Urinary bladder (tissue), 4 donors: ENCODE results near the gene RBCK1. TPM values are rescaled to one million over a fixed set of nuclear protein-coding genes. Genes with fewer than 3 reads are reported as not detected.

Source experiments
- DNase-seq: peaks from one replicate; pipeline ENCODE4 v3.0.0-alpha.2; 2015; ENCODE audit errors: extremely low spot score
- H3K27ac ChIP-seq: one replicate; pipeline ENCODE4 v1.5.1; 2013; ENCODE audit warnings: low read depth, mild to moderate bottlenecking, moderate library complexity
- H3K36me3 ChIP-seq: one replicate; pipeline ENCODE4 v1.6.1; 2013; ENCODE audit warnings: mild to moderate bottlenecking, moderate library complexity; ENCODE audit not compliant: insufficient read depth
- H3K4me1 ChIP-seq: one replicate; pipeline ENCODE4 v1.6.1; 2013; ENCODE audit warnings: mild to moderate bottlenecking, moderate library complexity; ENCODE audit not compliant: insufficient read depth
- H3K4me3 ChIP-seq: one replicate; pipeline ENCODE4 v1.5.1; 2013; ENCODE audit warnings: low read depth, low read length
- WGBS: extraction: QIAGEN DNeasy Blood & Tissue Kit; methylation state at CpG from one replicate; pipeline ENCODE4 v1.1.7; 2013; 5-methylcytosine and 5-hydroxymethylcytosine counted together
- polyA plus RNA-seq: library from polyadenylated mRNA; stranded (reverse); fragments of 200-250 nt; gene quantifications from one replicate; pipeline ENCODE4 v1.2.3, GENCODE V29; 2013
- total RNA-seq: library from RNA; depleted of rRNA; stranded (reverse); fragments of >200 nt; gene quantifications from one replicate; pipeline ENCODE4 v1.2.3, GENCODE V29; 2014
- donor health status: healthy with polysubstance abuse.
- donor health status: healthy.

RBCK1 gene
- total and polyA plus RNA-seq, 2 donors = 42.1 to 94.3 TPM

DNA sequence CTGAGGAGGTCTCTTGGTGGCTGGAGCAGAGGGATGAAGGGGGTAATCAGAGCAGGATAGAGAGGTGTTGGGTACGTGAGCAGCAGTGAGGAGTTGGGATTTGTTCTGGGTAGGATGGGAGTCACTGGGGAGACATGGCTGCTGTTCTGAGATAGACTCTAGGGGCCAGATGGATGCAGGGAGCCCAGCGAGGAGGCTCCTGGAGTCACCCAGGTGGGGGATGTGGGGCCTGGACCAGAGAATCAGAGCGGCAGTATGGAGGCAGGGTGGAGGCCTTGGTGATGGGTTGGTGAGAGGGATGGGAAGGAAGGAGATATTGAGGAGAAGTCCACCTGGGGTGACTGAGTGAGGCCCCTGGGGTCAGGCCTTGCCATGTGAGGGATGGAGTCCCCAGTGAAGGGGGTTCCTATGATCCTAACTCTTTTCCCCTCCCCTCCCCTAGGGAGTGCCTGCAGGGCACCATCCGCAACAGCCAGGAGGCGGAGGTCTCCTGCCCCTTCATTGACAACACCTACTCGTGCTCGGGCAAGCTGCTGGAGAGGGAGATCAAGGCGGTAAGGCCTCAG is 13.7 kb downstream of the RBCK1 start:
- WGBS = 95% methylated on average over 8 of the region's 8 CpGs
- Histone ChIP-seq H3K27ac (no peak overlapping the region), H3K4me1 (no peaks in the 10 kb centered on the region), H3K36me3 (peaks cover 5% of the 10 kb centered on the region), H3K4me3 (no peak overlapping the region)
- no peak for DNase-seq

DNA sequence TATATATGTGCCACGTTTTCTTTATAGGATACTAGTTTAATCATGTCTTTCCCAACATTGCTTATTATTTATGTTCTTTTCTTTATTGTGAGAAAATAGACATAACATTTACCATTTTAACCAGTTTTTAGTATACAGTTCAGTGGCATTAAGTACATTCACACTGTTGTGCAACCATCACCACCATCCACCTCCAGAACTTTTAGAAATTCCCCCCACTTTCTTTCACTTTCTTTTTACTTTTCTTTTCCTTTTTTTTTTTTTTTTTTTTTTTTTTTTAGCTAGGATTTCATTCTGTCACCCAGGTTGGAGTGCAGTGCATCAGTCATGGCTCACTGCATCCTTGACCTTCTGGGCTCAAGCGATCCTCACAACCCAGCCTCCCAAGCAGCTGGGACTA is 18.5 kb downstream of the RBCK1 start:
- Histone ChIP-seq H3K36me3 (peaks cover 7% of the 10 kb centered on the region), H3K4me3 (no peak overlapping the region), H3K4me1 (no peaks in the 10 kb centered on the region), H3K27ac (no peak overlapping the region)
- DNase-seq = no peak
- WGBS = 93% methylated on average over 2 of the region's 2 CpGs

DNA sequence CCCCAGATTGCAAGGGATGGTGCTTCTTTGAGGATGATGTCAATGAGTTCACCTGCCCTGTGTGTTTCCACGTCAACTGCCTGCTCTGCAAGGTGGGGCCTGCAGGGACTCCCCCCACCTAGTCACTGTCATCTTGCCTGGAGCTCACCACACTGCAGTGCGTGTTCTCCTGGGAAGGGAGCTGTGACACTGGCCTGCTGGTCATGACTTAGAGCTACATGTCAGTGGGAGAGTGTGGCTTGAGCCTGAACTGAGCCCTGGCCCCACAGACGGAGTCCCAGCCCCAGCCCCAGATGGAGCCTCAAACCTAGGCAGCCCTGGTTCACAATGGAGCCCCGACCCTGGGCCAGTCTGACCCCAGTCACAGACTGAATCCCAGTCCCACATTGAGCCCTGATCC is 19.3 kb downstream of the RBCK1 start:
- peaks cover 7% of the 10 kb centered on the region for H3K36me3 ChIP-seq
- WGBS = 92% methylated on average over 4 of the region's 4 CpGs
- no peak for DNase-seq
- no peaks in the 10 kb centered on the region for H3K4me1 ChIP-seq
- H3K27ac ChIP-seq = no peak overlapping the region
- no peak overlapping the region for H3K4me3 ChIP-seq

DNA sequence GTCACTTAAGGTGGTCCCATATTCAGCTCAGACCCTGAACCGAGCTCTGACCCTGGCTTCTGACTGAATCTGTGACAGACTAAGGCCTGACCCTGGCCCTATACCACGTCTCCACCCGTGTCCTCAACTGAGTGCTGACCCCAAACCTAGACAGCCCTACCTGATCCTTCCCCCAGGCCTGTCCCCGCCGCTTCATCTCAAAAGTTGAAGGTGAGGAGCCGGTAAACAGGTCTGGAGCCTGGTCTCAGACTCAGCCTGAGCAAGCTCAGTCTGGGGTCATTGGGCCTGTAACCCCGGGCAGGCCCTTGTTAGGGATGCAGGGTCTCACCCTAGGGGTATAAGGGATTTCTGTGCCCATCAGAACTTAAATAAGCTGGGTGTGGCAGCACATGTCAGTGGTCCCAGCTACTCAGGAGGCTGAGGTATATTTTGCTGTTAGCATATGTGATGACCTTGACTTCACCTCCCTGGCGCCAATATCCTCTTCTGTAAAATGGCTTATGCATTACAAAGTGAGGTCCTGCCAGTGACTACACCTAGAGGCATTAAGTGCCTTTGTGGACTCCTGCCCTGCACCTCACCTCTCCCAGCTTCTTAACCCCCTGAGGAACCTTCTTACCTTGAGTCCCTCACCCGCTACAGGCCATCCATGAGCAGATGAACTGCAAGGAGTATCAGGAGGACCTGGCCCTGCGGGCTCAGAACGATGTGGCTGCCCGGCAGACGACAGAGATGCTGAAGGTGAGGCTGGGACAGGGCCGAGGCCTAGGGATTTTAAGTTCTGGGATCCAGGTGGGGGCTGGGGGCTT is 20.0 kb downstream of the RBCK1 start:
- DNase-seq = no peak
- no peaks in the 10 kb centered on the region for H3K4me1 ChIP-seq
- no peak overlapping the region for H3K4me3 ChIP-seq
- WGBS = 94% methylated on average over 14 of the region's 14 CpGs
- H3K27ac ChIP-seq = no peak overlapping the region
- peaks cover 7% of the 10 kb centered on the region for H3K36me3 ChIP-seq

DNA sequence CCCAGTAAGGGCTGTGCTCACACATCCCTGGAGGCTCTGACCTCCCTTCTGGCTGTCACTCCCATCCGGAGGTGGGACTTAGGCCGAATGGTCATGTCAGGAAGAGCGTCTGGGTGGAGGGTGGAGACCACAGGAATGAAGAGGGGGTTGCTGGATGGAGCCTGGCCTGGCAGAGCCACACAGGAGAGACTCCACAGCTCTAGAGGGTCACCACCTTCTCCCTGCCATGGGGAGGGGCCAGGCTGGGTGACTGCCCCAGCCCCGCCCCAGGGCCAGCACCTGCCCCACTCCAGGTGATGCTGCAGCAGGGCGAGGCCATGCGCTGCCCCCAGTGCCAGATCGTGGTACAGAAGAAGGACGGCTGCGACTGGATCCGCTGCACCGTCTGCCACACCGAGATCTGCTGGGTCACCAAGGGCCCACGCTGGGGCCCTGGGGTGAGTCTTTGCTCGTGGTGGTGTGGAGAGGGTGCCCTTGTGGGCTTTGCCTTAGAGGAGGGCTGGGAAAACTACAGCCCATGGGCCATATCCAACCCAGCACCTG is 20.6 kb downstream of the RBCK1 start:
- DNase-seq = no peak
- Histone ChIP-seq H3K27ac (no peak overlapping the region), H3K36me3 (peaks cover 7% of the 10 kb centered on the region), H3K4me1 (no peaks in the 10 kb centered on the region), H3K4me3 (no peak overlapping the region)
- 87% methylated on average over 14 of the region's 14 CpGs for WGBS

DNA sequence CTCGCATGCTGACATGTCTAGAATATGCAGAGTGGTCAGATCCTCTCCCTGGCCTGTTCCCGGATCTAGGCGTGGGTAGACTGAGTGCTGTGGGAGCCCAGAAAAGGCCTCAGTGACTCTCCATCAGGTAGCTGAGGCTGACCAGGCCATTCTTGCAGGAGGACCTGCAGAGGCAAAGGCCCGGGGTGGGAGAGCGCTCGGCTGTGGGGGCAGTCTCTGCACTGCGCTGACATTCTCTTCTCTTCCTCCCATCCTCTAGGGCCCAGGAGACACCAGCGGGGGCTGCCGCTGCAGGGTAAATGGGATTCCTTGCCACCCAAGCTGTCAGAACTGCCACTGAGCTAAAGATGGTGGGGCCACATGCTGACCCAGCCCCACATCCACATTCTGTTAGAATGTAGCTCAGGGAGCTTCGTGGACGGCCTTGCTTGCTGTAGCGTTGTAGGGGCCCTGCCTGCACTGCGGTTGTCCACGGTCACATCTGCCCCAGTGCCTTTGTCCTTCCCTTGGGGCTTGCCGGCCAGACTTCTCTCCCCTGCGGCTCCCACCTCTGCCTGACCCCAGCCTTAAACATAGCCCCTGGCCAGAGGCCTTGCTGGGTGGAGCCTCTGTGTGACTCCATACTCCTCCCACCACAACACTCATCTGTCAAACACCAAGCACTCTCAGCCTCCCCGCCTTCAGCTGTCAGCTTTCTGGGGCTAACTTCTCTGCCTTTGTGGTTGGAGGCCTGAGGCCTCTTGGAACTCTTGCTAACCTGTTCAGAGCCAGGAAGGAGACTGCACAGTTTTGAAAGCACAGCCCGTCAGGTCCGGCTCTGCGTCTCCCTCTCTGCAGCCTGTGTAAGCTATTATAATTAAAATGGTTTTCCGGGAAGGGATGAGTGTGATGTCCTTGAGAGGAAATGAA is 22.2 kb downstream of the RBCK1 start:
- H3K4me3 ChIP-seq = no peak overlapping the region
- peaks cover 7% of the 10 kb centered on the region for H3K36me3 ChIP-seq
- H3K4me1 ChIP-seq = no peaks in the 10 kb centered on the region
- H3K27ac ChIP-seq = no peak overlapping the region
- 84% methylated on average over 21 of the region's 21 CpGs for WGBS
- DNase-seq = no peak

DNA sequence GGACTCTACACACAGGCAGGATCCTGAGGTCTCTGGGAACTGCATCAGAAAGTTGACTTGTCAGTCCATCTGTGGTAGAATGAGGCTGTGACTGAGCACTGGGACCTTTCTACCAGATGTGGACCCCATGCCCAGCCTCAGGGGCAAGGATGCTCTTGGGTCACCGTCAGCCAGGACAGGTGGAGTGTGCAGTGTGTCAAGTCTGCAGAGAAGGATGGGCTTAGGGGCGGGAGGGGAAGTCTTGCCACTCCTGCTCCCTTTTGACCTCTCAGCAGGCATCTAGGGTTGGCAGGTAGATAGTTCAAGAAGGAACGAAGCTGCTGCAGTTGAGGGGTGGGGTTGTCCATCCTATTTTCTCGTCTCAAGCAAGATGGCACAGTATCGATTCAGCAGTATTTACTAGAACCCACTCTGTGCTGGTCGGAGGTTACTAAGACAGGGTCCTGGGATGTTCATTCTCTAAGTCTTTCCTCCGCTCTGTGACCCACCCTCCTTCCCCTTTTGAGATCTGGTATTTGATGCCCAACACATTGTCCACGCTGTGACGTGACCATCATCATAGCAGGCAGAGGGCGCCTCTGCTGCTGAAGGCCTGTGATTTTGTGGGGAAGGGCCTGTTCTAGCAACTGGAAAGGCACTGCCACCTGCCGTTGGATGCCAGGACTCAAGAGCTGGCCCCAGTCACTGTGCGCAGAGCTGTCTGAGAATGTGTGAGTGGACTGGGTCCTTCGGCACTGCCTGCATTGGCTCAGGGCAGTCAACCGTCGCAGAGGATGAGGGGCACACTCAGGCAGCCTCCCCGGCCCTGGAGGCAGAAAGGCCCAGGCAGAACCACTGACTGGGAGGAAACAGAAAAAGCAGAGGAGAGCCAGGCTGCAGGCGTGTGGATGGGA is 23.2 kb downstream of the RBCK1 start:
- 62% methylated on average over 17 of the region's 17 CpGs for WGBS
- no peak overlapping the region for H3K4me3 ChIP-seq
- H3K27ac ChIP-seq = no peak overlapping the region
- DNase-seq = no peak
- H3K36me3 ChIP-seq = peaks cover 7% of the 10 kb centered on the region
- no peaks in the 10 kb centered on the region for H3K4me1 ChIP-seq

DNA sequence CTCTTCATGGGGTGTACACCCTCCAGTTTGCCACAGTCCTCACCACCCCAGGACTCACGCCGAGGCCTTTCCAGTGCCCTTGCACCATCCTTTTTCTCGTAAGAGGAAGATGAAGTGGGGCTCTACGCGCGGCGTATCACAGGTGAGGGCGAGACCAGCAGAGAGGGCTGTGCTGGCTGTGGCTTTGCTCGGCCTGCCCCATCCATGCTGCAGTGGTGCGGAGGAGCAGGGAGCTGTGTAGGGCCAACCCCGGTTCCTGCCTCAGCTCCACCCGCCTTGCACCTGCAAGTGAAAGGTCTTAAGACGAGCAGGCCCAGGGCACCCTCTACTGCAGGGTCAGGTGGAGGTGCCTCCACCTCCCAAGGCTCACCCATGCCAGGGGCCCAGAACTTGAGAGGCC is 24.1 kb downstream of the RBCK1 start:
- WGBS = 90% methylated on average over 13 of the region's 13 CpGs

DNA sequence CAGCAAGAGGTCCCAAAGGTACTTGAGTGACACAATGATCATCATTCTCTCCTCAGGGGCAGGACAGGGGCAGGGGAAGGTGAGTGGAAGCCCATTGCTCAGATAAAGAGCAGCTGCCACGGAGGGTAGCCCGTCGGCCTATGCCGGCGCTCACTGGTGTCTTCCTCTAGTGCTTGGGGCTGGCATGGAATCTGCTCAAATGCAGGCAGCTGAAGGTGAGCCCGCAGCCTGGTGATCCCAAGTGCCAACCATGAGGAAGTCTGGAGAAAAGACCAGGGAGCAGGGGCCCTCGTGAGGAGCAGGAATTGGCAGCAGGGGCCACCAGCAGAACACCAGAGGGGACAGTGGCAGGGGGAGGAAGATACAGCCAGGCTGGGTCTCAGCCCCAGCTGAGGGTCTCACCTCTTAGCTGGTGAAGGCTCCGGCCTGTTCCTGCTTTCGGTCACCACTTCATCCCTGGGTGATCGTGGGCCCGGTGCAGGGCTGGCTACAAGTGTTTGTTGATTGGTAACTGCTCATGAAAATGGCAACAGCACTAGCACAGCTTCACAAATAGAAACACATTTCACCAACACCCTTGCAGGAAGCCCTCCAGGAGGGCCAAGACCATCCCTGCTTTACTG is 24.7 kb downstream of the RBCK1 start:
- Histone ChIP-seq H3K4me1 (no peaks in the 10 kb centered on the region), H3K4me3 (no peak overlapping the region), H3K27ac (no peak overlapping the region), H3K36me3 (peaks cover 8% of the 10 kb centered on the region)
- no peak for DNase-seq
- 88% methylated on average over 11 of the region's 11 CpGs for WGBS

More for the DNA sequence above, 24.1 kb downstream of the RBCK1 start:
- Histone ChIP-seq H3K36me3 (peaks cover 7% of the 10 kb centered on the region), H3K27ac (no peak overlapping the region), H3K4me1 (no peaks in the 10 kb centered on the region), H3K4me3 (no peak overlapping the region)
- DNase-seq = no peak

DNA sequence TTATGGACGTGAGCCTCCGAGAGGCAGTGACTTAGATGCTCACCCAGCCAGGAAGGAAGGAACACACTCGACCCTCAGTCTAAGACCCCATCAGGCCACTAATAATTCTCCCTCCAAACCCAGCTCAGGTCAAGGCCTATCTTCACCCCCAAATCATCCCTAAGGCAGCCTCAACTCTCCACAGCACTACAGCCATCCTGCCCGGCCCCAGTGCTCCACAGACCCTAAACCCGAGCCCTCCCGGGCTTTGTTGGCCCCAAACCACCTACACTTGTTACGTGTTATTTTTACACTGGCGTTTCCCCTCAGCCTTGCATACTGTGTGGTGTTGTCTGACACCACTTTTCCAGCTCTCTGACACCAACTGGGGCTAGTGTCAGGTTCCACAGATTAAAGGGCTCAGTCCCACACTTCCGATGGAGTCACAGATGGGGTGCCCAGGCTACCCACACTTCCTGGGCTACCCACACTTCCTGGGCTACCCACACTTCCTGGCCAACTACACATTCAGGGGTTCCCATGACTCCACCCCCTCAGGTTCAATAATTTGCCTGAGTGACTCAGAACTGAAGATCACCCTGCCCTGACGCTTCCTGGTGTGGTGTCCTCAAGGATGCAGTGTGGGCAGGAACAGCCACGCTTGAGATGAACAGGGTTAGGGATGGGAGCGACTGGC is 25.3 kb downstream of the RBCK1 start:
- H3K36me3 ChIP-seq = peaks cover 10% of the 10 kb centered on the region
- no peaks in the 10 kb centered on the region for H3K4me1 ChIP-seq
- no peak for DNase-seq
- WGBS = 76% methylated on average over 12 of the region's 12 CpGs
- no peak overlapping the region for H3K27ac ChIP-seq
- H3K4me3 ChIP-seq = no peak overlapping the region

DNA sequence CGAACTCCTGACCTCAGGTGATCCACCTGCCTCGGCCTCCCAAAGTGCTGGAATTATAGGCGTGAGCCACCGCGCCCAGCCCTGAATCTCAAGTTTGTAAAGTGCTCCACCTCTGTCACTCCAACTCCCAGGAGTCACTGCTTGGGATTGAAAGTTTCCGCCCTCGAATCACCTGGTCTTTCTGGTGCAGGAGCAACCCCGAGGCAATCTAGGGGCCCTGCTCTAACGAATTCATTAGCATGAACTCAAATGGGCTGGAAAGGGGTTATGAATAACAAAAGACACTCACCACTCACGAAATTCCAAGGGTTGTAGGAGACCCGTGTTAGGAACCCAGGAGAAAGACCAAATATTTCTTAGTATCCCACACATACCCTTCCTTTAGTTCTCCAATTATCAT is 26.1 kb downstream of the RBCK1 start:
- Histone ChIP-seq H3K27ac (no peak overlapping the region), H3K4me1 (no peaks in the 10 kb centered on the region), H3K4me3 (no peak overlapping the region), H3K36me3 (peaks cover 5% of the 10 kb centered on the region)
- no peak for DNase-seq
- 69% methylated on average over 11 of the region's 11 CpGs for WGBS
